ENCODE data around the gene SLX9.

The SLX9 gene

DNA sequence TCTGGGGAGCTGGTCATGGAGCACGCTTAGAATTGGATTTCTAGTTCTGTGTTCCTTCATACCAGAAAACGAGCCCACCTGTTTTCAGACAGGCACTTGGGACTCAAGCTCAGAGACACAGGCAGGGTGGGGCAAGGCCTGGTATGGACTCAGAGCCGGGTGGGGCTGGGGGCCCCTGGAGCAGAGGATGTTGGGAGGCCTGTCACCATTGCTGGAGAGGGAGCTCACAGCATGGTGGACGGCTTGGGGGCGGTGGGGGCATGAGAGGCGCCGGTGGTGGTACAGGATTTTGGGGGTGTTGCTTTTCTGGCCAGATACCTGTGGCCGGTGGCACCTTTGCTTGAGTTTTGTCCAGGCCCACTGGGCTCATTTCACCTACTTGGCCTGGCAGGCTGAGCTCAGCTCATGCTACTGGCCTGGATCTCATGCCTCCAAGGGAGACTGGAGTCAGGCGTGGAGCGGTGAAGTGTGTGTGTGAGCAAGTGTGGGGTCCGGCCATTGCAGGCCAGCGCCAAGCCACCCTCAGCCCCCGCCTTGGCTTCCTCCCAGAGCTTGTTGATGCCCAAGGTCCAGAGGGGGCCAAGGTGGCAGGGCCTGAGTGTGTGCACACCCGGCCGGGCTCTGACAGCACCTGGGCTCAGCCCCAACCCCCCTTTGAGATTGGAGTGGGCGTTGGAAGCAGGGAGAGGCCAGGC is 8.7 kb downstream of the SLX9 start:
- no peak for DNase-seq

DNA sequence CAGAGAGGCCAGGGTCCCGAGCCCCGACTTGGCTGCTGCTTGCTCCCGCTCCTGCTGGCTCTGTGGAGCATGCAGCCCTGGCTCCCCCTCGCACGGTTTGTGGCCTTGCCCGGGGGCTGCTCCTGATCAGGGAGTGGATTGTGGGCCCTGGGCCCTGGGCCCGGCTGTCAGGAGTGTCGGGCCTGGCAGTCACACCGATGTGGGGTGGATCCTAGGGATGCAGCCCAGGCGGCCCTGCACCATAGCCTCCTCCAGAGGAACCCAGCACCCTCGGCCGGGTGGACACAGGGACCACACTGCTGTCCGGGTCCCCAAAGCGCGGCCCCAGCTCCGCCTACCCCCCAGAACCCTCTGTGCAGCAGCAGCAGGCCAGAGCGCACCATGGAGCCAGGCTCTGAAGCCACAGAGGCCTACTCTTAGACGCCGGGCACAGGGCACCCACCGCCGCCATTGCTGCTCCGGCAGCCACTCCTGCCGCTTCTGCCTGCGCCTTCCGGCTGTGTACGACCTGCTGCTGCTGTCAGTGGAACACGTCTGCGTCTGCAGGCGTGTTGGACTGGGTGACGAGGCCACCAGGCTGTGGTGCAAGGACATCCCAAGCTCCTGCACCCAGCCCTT is 9.4 kb downstream of the SLX9 start:
- no peak for DNase-seq

- DNase-seq: no peak
Observed at GRCh38 chr21:44949779-44950198, 10.0 kb downstream of the SLX9 start.

DNA sequence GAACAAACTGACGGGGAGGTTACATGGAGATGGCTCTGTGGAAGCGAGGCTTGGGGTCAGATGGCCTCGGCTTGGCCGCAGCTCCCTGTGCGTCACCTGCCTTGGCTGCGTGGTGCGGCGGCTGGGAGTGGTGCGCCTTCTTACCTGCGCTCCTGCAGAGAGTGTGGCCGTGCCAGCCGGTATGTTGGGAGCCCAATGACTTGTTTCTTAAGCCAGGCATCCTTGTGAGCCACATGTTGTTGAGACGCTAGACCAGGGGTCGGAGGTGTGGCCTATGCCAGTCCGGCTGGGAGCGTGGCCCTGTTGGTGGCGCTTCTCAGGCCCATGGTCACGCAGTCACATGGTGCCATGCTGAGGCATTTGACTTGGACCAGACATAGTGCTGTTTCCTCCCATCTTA is 10.5 kb downstream of the SLX9 start:
- DNase-seq: no peak

- DNase-seq: no peak
Observed at GRCh38 chr21:44951186-44951915, 11.5 kb downstream of the SLX9 start.

GRCh38 chr21:44952116-44952928 is 12.5 kb downstream of the SLX9 start:
- DNase-seq: no peak

DNA sequence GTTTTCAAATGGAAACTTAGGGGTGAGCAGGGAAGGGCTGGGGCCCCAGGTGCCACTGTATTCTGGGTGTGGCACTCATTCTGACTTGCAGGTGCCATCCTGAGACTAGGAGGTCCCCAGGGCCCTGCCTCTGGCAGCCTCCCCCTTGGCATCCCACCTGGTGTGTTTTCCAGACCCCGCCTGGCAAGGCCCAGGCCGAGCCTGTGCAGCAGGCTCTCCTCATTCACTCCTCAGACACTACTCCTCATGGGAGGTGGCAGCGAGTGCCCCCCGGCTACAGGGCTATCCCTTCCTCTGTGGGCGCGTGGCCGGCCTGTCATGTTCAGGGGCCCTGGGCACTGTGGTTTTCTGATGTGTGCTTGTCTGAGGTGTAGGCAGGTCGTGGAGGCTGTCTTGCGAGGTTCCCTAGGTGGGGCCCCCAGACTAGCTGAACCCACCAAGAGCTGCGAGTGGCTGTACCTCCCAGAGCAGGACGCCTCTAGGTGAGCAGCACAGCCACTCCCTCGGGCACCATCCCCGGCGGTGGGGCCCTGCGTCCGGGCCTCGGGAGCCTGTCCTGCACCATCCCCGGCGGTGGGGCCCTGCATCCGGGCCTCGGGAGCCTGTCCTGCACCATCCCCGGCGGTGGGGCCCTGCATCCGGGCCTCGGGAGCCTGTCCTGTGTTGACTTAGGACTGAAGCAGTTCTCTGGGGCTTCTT is 13.2 kb downstream of the SLX9 start:
- DNase-seq: no peak

- DNase-seq: no peak
Observed at GRCh38 chr21:44953628-44954021, 13.8 kb downstream of the SLX9 start.

- DNase-seq: no peak
Observed at GRCh38 chr21:44954281-44954771, 14.5 kb downstream of the SLX9 start.

DNA sequence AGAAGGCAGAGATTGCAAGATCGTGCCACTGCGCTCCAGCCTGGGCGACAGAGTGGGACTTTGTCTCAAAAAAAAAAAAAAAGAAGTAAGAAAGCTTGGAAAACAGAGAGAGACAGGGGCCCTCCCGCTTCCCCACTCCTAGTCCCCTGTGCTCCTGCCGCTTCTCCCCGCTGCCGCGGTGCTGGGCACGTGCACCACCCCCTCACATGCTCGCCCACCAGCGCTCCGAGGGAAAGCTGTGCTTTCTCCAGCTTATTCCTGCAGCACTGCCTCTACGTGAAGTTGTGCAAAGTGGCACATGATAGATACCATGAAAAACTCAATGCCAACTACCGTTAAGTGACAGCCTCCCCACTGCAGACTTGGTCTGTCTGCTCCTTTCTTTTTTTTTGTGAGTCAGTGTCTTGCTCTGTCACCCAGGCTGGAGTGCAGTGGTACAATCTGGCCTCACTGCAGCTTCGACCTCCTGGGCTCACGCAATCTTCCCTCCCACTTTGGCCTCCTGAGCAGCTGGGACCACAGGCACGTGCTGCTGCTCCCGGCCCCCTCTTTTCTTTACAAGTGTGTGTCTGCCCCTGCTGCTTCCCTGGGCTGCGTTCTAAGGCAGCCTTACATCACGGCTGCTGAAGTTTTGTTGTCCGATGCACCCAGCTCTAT is 15.4 kb downstream of the SLX9 start:
- DNase-seq: no peak

- no peak for DNase-seq
Observed at GRCh38 chr21:44955798-44956175, 16.0 kb downstream of the SLX9 start.

GRCh38 chr21:44956356-44957046 is 16.7 kb downstream of the SLX9 start:
- no peak for DNase-seq

- DNase-seq: no peak
Observed at GRCh38 chr21:44957047-44957831, 17.4 kb downstream of the SLX9 start.

GRCh38 chr21:44957901-44958451 is 18.1 kb downstream of the SLX9 start:
- DNase-seq: no peak

DNA sequence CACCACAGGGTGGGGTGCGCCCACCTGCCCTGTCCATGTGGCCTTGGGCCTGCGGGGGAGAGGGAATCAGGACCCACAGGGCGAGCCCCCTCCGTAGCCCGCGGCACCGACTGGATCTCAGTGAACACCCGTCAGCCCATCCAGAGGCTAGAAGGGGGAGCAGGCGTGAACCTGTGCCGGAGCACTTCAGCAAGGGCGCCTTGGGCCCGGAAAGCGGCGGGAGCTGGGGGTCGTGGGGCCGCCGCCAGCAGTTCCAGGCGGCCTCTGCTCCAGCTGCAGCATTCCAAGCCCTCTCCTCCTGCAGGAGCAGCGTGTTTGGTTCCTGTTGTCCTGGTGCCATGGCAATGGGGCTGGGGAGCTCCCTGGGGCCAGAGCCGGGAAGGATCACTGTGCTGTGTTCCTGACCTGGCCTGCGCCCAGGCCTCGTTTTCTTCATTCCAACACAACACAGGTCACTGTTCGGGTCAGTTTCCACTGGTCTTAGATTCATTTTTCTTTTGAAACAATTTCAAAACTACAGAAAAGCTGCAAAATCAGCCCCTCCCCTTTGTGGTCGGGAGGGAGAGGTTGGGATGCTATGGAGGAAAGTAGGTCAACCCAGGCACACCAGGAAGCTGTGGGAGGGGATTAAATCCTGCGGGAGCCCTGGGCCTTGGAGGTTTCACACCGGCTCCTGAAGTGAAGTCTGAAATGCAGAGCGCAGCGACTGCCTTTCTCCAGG is 18.8 kb downstream of the SLX9 start:
- DNase-seq: no peak

- no peak for DNase-seq
Observed at GRCh38 chr21:44959376-44960091, 19.7 kb downstream of the SLX9 start.

- DNase-seq: no peak
Observed at GRCh38 chr21:44960141-44961092, 20.6 kb downstream of the SLX9 start.

Data from NCI-H187 treated with DMSO at 0.1 percent for 48 hours (cell line).